Muscle of leg (tissue), 11 donors: Measurements from ENCODE around the gene CYB5A. TPM values are rescaled to one million over a fixed set of nuclear protein-coding genes. Genes with fewer than 3 reads are reported as not detected.

ENCODE experiments used
- DNase-seq: peaks from one replicate; pipeline ENCODE4 v3.0.0; 2013
- H3K27ac ChIP-seq: one replicate; pipeline ENCODE4 v1.5.1; 2013; ENCODE audit warnings: mild to moderate bottlenecking, low read length, control low read depth
- H3K27me3 ChIP-seq: one replicate; pipeline ENCODE4 v1.6.1; 2013; ENCODE audit warnings: low read length; ENCODE audit not compliant: control insufficient read depth, insufficient read depth
- H3K36me3 ChIP-seq: one replicate; pipeline ENCODE4 v1.6.1; 2013; ENCODE audit warnings: low read length; ENCODE audit not compliant: control insufficient read depth, insufficient read depth
- H3K4me1 ChIP-seq: one replicate; pipeline ENCODE4 v1.6.1; 2013; ENCODE audit warnings: low read length; ENCODE audit not compliant: control insufficient read depth, insufficient read depth
- H3K4me3 ChIP-seq: one replicate; pipeline ENCODE4 v1.5.1; 2013; ENCODE audit warnings: low read length, control low read depth
- H3K9me3 ChIP-seq: replicated peaks from 2 replicates; pipeline ENCODE4 v1.6.1; 2013; ENCODE audit warnings: low read depth, low read length; ENCODE audit not compliant: control insufficient read depth
- WGBS: methylation state at CpG from one replicate; pipeline ENCODE4 v1.1.5; 2013; ENCODE audit warnings: missing lambda C conversion rate; ENCODE audit not compliant: insufficient coverage; 5-methylcytosine and 5-hydroxymethylcytosine counted together
- polyA plus RNA-seq, 8 donors: library from polyadenylated mRNA; unstranded; fragments of 120-200 nt; gene quantifications; one replicate each; pipeline versions ENCODE4 v1.2.1 to v1.2.3, GENCODE V29; 2013; ENCODE audit warnings: inconsistent platforms in 1 of 8, low replicate concordance in 1 of 8; ENCODE audit not compliant: insufficient read length in 8 of 8, insufficient read depth in 1 of 8
- total RNA-seq: library from RNA; stranded (reverse); fragments of 120-200 nt; gene quantifications from one replicate; pipeline ENCODE4 v1.2.4, GENCODE V29; 2013

The CYB5A gene
- total and polyA plus RNA-seq, 9 donors, result 24.5 to 37.1 (median 30.9) TPM

DNA sequence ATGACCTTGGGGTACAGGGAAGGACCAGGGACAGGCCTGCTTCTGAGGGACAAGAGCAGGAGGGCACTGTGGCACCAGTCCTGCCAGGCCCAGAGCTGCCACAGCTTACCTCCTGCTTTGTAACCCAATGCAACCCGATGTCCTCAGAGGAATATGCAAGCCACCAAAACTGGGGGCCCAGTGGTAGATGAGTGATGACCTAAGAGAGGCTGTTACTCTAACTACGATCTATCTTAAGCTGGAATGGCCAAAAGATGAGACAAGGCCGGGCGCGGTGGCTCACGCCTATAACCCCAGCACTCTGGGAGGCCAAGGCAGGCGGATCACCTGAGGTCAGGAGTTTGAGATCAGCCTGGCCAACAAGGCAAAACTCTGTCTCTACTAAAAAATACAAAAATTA is 12.8 kb downstream of the CYB5A start:
- Histone ChIP-seq H3K4me3 (no peak overlapping the region), H3K27me3 (no peaks in the 10 kb centered on the region), H3K4me1 (peaks cover 36% of the 10 kb centered on the region), H3K27ac (no peak overlapping the region), H3K9me3 (no peaks in the 10 kb centered on the region), H3K36me3 (no peaks in the 10 kb centered on the region)
- 100% methylated on average over 1 of the region's 7 CpGs for WGBS
- no peak for DNase-seq

DNA sequence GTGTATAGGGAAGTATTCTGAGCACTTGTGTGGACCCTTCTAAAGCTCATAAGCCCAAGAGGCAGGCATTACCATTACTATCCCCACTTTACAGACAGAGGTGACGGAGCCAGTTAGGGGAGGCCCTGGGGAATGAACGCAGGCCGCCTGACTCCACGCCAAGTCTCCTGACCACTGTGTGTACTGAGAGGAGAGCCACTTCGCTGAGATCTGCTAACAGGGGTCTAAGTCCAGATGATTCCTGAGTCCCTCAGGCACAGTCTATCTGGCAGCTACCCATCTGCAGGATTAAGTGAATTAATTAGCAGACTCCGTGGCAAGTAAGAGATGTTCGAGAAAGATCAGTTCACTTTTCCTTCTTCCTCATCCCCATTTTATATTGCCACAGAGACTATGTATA is 13.7 kb downstream of the CYB5A start:
- Histone ChIP-seq H3K4me1 (peaks cover 26% of the 10 kb centered on the region), H3K36me3 (no peaks in the 10 kb centered on the region), H3K27me3 (no peaks in the 10 kb centered on the region), H3K27ac (no peak overlapping the region), H3K9me3 (no peaks in the 10 kb centered on the region), H3K4me3 (no peak overlapping the region)
- DNase-seq, result peak; percentile 27
- 96% methylated on average over 4 of the region's 7 CpGs for WGBS

DNA sequence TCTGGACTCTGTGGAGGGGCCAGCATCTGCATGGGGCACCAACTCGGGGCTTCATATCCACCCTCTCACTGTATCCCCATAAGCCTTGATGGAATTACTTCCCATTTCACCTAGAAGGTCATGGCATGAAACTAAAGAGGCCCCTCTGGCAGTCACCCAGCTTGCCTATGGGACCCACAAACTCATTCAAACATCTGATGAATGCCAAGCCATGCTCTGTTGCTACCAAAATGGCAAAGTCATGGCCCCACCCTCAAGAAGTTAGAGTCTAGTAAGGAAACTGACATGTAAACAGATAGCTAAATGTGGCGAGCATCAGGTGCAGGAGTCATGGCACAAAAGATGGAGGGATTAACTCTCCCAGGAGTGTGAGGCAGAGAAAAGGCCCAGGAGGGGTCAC is 14.5 kb downstream of the CYB5A start:
- Histone ChIP-seq H3K27ac (no peak overlapping the region), H3K9me3 (no peaks in the 10 kb centered on the region), H3K36me3 (no peaks in the 10 kb centered on the region), H3K4me1 (peaks cover 21% of the 10 kb centered on the region), H3K27me3 (no peaks in the 10 kb centered on the region), H3K4me3 (no peak overlapping the region)
- DNase-seq, result no peak
- WGBS, result 70% methylated on average over 2 of the region's 2 CpGs

DNA sequence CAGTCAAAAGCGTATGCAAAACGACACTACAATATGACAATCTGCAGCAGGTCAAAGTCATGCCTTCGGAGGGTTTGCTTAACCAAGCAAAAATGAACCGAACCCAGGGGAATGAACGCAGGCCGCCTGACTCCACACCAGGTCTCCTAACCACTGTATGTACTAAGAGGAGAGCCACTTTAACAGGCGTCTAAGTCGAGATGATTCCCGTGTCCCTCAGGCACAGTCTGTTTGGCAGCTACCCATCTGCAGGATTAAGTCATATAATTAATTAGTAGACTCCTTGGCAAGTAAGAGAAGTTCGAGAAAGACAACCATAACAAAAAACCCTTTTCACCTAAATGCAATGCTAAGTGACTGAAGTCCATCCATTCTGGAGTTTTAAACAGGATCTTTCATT is 15.2 kb downstream of the CYB5A start:
- WGBS, result 72% methylated on average over 3 of the region's 10 CpGs
- H3K4me1 ChIP-seq, result peaks cover 14% of the 10 kb centered on the region
- no peaks in the 10 kb centered on the region for H3K36me3 ChIP-seq
- H3K27me3 ChIP-seq, result no peaks in the 10 kb centered on the region
- H3K9me3 ChIP-seq, result no peaks in the 10 kb centered on the region
- DNase-seq, result no peak
- no peak overlapping the region for H3K4me3 ChIP-seq
- H3K27ac ChIP-seq, result no peak overlapping the region

DNA sequence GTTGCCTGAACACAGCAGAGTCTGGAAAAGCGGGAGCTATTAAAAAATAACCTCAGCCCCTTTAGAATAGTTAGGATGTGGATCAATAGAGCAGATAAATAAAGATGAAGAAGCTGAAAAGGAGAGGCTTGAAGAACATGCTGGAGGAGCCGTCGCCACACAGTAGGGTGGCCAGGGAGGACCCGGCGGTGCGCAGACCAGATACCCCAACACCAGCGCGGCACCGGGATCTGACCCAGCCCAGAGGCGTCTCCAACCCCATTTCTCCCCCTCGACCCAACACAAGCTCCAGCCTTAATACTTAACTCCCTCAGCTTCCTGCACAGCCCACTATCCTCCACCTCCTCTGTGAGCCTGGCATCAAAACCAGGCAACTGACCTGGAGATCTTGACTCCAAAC is 16.0 kb downstream of the CYB5A start:
- Histone ChIP-seq H3K4me1 (peaks cover 5% of the 10 kb centered on the region), H3K4me3 (no peak overlapping the region), H3K27me3 (no peaks in the 10 kb centered on the region), H3K9me3 (no peaks in the 10 kb centered on the region), H3K27ac (no peak overlapping the region), H3K36me3 (no peaks in the 10 kb centered on the region)
- DNase-seq, result no peak
- WGBS, result 91% methylated on average over 8 of the region's 11 CpGs

DNA sequence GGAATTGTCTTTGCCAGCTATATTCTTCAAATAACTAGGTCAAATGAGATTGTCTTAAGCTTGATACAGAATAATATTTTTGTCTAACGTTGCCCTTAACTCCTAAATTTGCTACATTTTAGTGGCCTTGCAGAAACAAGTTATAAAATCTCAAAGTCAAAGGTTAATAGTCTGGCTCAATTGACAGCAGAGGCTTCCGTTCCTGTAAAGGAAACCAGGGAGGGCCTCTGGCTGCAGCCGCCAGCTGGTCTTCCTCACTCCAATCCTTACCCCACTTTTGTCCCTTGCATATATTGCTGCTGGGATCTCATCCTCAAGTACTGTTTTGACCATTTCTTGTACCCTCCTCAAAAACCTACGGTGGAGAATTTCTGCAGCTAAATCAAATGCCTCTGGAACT is 17.1 kb downstream of the CYB5A start:
- no peaks in the 10 kb centered on the region for H3K27me3 ChIP-seq
- WGBS, result 70% methylated on average over 2 of the region's 4 CpGs
- no peak overlapping the region for H3K27ac ChIP-seq
- H3K4me1 ChIP-seq, result peaks cover 4% of the 10 kb centered on the region
- no peak overlapping the region for H3K4me3 ChIP-seq
- no peak for DNase-seq
- H3K9me3 ChIP-seq, result no peaks in the 10 kb centered on the region
- no peaks in the 10 kb centered on the region for H3K36me3 ChIP-seq

DNA sequence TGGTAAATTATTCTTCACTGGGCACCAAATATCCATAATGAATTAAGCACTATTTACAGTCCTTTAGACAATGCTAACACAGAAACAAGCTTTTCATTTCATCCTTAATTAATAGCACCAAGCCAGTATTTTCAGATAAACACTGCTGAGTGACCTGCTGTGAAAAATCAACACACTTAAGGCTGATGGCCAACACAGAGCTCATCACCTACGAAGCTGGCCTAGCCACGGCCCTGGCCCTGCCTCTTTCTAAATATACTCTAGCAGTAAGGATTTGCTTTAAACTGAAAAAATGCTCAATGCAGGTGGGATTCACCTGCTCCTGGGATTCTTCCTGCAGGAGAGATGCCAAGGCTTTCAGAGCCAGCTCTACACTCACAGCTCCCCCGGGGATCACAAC is 18.4 kb downstream of the CYB5A start:
- peaks cover 4% of the 10 kb centered on the region for H3K4me1 ChIP-seq
- WGBS, result 69% methylated on average over 3 of the region's 3 CpGs

DNA sequence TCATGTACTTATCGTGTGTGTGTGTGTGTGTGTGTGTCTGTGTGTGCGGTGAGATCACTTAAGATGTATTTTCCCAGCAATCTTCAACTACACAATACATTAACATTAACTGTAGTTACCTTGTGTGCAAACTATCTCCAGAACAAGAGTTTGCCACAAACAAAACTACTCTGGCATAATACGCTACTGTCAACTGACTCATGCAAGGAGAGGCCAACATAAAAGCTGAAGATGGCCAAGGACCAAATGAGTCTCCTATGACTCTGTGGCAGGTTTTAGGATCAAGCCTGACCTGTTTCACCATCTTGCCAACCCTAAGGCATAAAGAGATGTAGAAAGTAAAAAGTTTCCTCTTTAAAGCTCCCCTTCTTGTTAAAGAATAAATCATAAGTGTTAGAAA is 20.1 kb downstream of the CYB5A start:
- DNase-seq, result no peak
- Histone ChIP-seq H3K4me1 (no peaks in the 10 kb centered on the region), H3K36me3 (no peaks in the 10 kb centered on the region), H3K27ac (no peak overlapping the region), H3K27me3 (no peaks in the 10 kb centered on the region), H3K4me3 (no peak overlapping the region), H3K9me3 (no peaks in the 10 kb centered on the region)
- 100% methylated on average over 1 of the region's 3 CpGs for WGBS

More for the DNA sequence above, 18.4 kb downstream of the CYB5A start:
- no peak for DNase-seq
- Histone ChIP-seq H3K27me3 (no peaks in the 10 kb centered on the region), H3K4me3 (no peak overlapping the region), H3K9me3 (no peaks in the 10 kb centered on the region), H3K27ac (no peak overlapping the region), H3K36me3 (no peaks in the 10 kb centered on the region)

DNA sequence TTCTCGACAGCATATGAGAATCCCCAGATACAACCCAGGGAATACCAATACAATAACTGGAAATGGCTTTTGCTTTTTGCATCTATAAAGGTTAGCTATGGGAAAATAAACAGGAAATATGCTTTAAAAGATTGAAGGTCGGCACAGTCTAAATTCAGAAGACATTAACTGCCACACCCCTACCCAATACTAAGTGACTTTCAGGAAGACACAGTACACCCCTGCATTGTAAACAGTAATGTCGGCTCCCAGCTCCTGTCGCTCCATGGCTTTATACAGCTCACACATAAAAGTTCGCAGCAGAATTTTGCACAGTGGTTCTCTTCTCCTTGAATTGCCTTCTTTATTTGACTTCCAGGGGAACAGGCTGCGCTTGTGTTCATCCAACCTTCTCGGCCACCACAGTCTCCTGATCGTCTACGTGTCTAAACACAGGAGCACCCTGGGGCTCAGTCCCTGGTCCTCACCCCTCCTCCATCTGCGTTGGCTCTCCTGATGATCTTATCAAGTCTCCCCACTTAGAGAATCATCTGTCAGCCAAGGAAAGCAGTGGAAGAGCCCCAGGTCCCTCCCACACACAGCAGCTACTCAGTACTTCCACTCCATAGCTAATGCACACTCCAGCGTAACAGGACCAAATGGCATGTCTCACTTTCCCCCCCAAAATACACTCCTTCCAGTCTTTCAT is 22.7 kb downstream of the CYB5A start:
- Histone ChIP-seq H3K4me1 (no peaks in the 10 kb centered on the region), H3K27me3 (no peaks in the 10 kb centered on the region), H3K9me3 (no peaks in the 10 kb centered on the region), H3K4me3 (no peak overlapping the region), H3K36me3 (no peaks in the 10 kb centered on the region), H3K27ac (no peak overlapping the region)
- WGBS, result 77% methylated on average over 10 of the region's 11 CpGs
- no peak for DNase-seq

DNA sequence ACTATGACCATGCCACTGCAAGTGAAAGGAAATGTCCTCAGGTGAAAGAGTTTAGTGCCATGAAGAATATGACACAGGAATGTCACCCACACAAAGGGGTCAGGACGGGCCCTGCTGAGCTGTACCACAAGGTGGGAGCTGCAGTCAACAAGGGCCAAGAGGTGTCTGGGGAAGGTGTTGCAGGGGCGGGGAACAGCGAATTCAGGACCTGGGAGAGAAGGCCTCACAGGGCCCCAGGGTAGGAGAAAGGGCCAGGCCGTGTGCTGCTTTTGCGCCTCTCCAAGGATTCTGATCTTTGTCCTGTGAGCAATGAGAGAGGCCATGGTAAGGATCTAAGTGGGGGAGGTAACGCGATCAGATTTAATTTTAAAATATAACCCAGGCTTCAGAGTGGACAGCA is 23.6 kb downstream of the CYB5A start:
- DNase-seq, result no peak
- Histone ChIP-seq H3K9me3 (no peaks in the 10 kb centered on the region), H3K4me1 (no peaks in the 10 kb centered on the region), H3K27ac (no peak overlapping the region), H3K36me3 (no peaks in the 10 kb centered on the region), H3K4me3 (no peak overlapping the region), H3K27me3 (no peaks in the 10 kb centered on the region)
- WGBS, result 93% methylated on average over 4 of the region's 7 CpGs

DNA sequence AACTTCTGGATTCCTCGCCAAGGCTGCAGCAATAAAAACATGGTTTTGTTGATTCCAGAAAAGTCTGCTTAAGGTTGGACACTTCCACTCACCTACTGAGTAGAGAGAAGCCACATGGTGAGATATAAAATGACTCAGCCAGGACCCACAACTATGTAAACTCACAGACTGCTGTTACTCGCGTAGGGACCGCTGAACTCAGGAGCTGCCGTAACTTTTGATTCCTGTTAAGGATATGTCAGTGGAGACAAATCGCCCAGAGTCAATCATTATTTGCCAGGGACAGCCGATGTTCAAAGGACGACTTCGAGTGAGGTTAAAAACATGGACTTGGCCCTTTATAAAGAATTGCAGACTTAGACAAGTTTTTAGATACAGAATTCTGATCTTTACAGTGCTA is 25.6 kb downstream of the CYB5A start:
- no peaks in the 10 kb centered on the region for H3K9me3 ChIP-seq
- no peak overlapping the region for H3K4me3 ChIP-seq
- H3K27ac ChIP-seq, result no peak overlapping the region
- no peak for DNase-seq
- H3K27me3 ChIP-seq, result no peaks in the 10 kb centered on the region
- no peaks in the 10 kb centered on the region for H3K4me1 ChIP-seq
- WGBS, result 75% methylated on average over 6 of the region's 9 CpGs
- H3K36me3 ChIP-seq, result peaks cover 5% of the 10 kb centered on the region
